SU-DHL-6 (cell line): ENCODE results near the gene ATP6V0C.

Experiments
- EZH2phosphoT487 ChIP-seq: fragments of 200-600 bp; sonication (generic), shearing (Covaris generic); conservative IDR thresholded peaks from 2 replicates; pipeline ENCODE4 v1.6.1; 2018; ENCODE audit warnings: mild to moderate bottlenecking, antibody characterized with exemption, low read length, moderate library complexity, mixed read lengths
- TF ChIP-seq, protein P1 (sequence below): fragments of 200-600 bp; sonication (generic); IDR thresholded peaks from one replicate; pipeline ENCODE4 v1.5.1; 2017; ENCODE audit warnings: antibody characterized with exemption, mild to moderate bottlenecking, low read length, moderate library complexity; ENCODE audit not compliant: insufficient read depth, poor library complexity, severe bottlenecking

GRCh38 chr16:2472885-2473445 lies 40.8 kb upstream of the ATP6V0C start:
- TF ChIP-seq, protein P1, sequence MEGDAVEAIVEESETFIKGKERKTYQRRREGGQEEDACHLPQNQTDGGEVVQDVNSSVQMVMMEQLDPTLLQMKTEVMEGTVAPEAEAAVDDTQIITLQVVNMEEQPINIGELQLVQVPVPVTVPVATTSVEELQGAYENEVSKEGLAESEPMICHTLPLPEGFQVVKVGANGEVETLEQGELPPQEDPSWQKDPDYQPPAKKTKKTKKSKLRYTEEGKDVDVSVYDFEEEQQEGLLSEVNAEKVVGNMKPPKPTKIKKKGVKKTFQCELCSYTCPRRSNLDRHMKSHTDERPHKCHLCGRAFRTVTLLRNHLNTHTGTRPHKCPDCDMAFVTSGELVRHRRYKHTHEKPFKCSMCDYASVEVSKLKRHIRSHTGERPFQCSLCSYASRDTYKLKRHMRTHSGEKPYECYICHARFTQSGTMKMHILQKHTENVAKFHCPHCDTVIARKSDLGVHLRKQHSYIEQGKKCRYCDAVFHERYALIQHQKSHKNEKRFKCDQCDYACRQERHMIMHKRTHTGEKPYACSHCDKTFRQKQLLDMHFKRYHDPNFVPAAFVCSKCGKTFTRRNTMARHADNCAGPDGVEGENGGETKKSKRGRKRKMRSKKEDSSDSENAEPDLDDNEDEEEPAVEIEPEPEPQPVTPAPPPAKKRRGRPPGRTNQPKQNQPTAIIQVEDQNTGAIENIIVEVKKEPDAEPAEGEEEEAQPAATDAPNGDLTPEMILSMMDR = no peak
- no peak for TF ChIP-seq EZH2phosphoT487
